PC-9 (cell line): ENCODE data around the gene TSPYL6.
"Not testable (repeated sequence)": the region's sequence is repeated elsewhere in the genome, so short reads cannot be mapped to it uniquely, and the experiment has no call there.

Experiments
- EZH2 ChIP-seq: fragments of 200-600 bp; sonication (generic); IDR thresholded peaks from 2 replicates; pipeline ENCODE4 v1.8.0; 2017; ENCODE audit warnings: antibody characterized with exemption, low read depth
- TF ChIP-seq, protein P1 (sequence below): fragments of 200-600 bp; sonication (generic); conservative IDR thresholded peaks from 2 replicates; pipeline ENCODE4 v1.6.1; 2017; ENCODE audit warnings: mixed run types, antibody characterized with exemption, mild to moderate bottlenecking, moderate library complexity

- TF ChIP-seq, protein P1, sequence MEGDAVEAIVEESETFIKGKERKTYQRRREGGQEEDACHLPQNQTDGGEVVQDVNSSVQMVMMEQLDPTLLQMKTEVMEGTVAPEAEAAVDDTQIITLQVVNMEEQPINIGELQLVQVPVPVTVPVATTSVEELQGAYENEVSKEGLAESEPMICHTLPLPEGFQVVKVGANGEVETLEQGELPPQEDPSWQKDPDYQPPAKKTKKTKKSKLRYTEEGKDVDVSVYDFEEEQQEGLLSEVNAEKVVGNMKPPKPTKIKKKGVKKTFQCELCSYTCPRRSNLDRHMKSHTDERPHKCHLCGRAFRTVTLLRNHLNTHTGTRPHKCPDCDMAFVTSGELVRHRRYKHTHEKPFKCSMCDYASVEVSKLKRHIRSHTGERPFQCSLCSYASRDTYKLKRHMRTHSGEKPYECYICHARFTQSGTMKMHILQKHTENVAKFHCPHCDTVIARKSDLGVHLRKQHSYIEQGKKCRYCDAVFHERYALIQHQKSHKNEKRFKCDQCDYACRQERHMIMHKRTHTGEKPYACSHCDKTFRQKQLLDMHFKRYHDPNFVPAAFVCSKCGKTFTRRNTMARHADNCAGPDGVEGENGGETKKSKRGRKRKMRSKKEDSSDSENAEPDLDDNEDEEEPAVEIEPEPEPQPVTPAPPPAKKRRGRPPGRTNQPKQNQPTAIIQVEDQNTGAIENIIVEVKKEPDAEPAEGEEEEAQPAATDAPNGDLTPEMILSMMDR = not testable (repeated sequence)
- TF ChIP-seq EZH2 = not testable (repeated sequence)
Observed at GRCh38 chr2:54294665-54295064, 38.6 kb upstream of the TSPYL6 start.
